ENCODE measurements around the gene DNAJC16.

The DNAJC16 gene

DNA sequence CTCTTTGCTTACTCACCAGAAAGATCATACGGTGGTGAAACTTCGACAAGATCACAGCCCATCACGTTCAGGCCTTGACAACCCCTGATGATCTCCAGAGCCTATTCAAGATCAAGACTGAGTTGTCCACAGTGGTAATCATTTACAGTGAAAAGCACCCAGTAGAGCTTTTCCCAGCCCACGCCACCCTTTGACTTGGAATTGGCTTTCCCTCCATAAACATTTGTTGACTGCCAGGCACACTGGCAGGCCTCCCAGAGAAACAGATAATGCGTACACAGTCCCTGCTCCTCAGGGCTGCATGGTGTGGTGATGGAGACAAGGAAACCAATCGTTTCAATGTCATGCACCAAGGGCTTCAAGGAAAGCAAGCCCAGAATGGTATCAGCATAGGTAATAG lies 48.1 kb downstream of the DNAJC16 start:
- Histone ChIP-seq H3K4me3 (ENCODE audit: low read length) (no peak overlapping the region), H3K4me1 (ENCODE audit: control insufficient read depth, low read depth, low read length) (no peaks in the 10 kb centered on the region), H3K36me3 (ENCODE audit: control insufficient read depth, low read depth, low read length) (peaks cover 14% of the 10 kb centered on the region), H3K9me3 (ENCODE audit: control insufficient read depth, low read depth, low read length) (no peaks in the 10 kb centered on the region), H3K9ac (ENCODE audit: low read length) (no peak overlapping the region), H3K27me3 (ENCODE audit: control insufficient read depth, insufficient read depth, low read length) (no peaks in the 10 kb centered on the region), H3K27ac (ENCODE audit: low read length) (no peak overlapping the region)

DNA sequence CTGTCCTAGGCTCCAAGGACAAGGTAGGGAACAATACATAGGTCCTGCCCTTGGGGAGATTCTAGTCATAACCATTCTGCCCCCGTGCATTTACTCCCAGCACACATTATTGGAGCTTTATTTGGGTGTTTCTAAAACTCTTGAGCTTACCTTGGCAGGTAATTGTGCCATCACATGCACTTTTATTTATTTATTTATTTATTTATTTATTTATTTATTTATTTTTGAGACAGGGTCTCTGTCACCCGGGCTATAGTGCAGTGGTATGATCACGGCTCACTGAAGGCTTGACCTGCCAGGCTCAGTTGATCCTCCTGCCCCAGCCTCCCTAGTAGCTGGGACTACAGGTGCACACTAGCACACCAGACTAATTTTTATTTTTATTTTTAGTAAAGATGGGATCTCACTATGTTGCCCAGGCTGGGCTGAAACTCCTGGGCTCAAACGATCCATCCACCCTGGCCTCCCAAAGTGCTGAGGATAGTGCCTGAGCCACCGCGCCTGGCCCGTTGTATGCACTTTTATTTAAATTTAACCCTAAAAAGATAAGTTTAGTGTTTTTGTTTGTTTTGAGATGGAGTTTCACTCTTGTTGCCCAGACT lies 49.0 kb downstream of the DNAJC16 start:
- H3K27me3 ChIP-seq (ENCODE audit: control insufficient read depth, insufficient read depth, low read length) = no peaks in the 10 kb centered on the region
- peaks cover 8% of the 10 kb centered on the region for H3K36me3 ChIP-seq (ENCODE audit: control insufficient read depth, low read depth, low read length)
- no peak overlapping the region for H3K4me3 ChIP-seq (ENCODE audit: low read length)
- no peaks in the 10 kb centered on the region for H3K4me1 ChIP-seq (ENCODE audit: control insufficient read depth, low read depth, low read length)
- no peak overlapping the region for H3K27ac ChIP-seq (ENCODE audit: low read length)
- H3K9ac ChIP-seq (ENCODE audit: low read length) = no peak overlapping the region
- H3K9me3 ChIP-seq (ENCODE audit: control insufficient read depth, low read depth, low read length) = no peaks in the 10 kb centered on the region

GRCh38 chr1:15577691-15578090 lies 51.0 kb downstream of the DNAJC16 start:
- H3K27me3 ChIP-seq (ENCODE audit: control insufficient read depth, insufficient read depth, low read length) = no peaks in the 10 kb centered on the region
- H3K36me3 ChIP-seq (ENCODE audit: control insufficient read depth, low read depth, low read length) = no peaks in the 10 kb centered on the region
- H3K4me1 ChIP-seq (ENCODE audit: control insufficient read depth, low read depth, low read length) = no peaks in the 10 kb centered on the region
- no peak overlapping the region for H3K4me3 ChIP-seq (ENCODE audit: low read length)
- H3K27ac ChIP-seq (ENCODE audit: low read length) = no peak overlapping the region
- H3K9ac ChIP-seq (ENCODE audit: low read length) = no peak overlapping the region
- H3K9me3 ChIP-seq (ENCODE audit: control insufficient read depth, low read depth, low read length) = no peaks in the 10 kb centered on the region

DNA sequence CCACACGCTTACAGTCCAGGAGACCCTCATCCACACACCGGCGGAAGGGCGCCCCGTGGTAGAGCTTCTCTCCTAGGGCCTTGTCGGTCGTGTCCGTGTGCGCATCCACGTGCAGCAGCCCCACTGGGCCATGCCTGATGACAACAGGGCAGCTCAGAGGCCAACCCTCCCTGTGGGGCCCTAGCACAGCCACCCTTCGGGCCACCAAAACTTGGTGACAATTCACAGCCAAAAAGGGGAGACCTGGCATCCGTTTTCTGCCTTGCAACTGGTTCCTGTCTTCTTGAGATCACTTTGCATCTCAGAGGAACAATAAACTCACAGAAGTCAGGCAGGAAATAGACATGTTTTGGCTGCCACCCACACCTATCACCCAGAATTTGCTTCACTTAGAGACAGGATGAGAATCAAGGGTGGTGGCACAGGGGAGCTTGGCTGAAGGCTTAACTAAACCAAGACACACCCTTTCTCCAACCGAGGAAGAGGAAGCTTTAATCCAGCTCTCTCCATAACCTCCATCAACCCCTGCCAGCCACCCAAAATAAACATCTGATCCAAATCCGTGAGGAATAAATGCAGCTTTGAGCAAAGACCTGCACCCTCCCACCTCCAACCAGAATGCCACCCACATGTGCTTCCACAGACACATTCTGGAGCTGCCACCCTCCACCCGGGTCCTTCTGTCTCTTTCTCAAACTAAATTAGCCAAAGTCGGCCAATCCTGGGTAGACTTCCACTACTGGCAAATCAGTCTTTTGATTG lies 52.5 kb downstream of the DNAJC16 start:
- no peak overlapping the region for H3K27ac ChIP-seq (ENCODE audit: low read length)
- no peak overlapping the region for H3K4me3 ChIP-seq (ENCODE audit: low read length)
- no peaks in the 10 kb centered on the region for H3K36me3 ChIP-seq (ENCODE audit: control insufficient read depth, low read depth, low read length)

GRCh38 chr1:15579683-15580047 lies 53.0 kb downstream of the DNAJC16 start:
- Histone ChIP-seq H3K36me3 (ENCODE audit: control insufficient read depth, low read depth, low read length) (no peaks in the 10 kb centered on the region), H3K27me3 (ENCODE audit: control insufficient read depth, insufficient read depth, low read length) (no peaks in the 10 kb centered on the region), H3K9me3 (ENCODE audit: control insufficient read depth, low read depth, low read length) (no peaks in the 10 kb centered on the region), H3K27ac (ENCODE audit: low read length) (no peak overlapping the region), H3K4me1 (ENCODE audit: control insufficient read depth, low read depth, low read length) (no peaks in the 10 kb centered on the region), H3K4me3 (ENCODE audit: low read length) (no peak overlapping the region), H3K9ac (ENCODE audit: low read length) (no peak overlapping the region)

More for the DNA sequence above, 52.5 kb downstream of the DNAJC16 start:
- H3K4me1 ChIP-seq (ENCODE audit: control insufficient read depth, low read depth, low read length) = no peaks in the 10 kb centered on the region
- H3K9ac ChIP-seq (ENCODE audit: low read length) = no peak overlapping the region
- no peaks in the 10 kb centered on the region for H3K9me3 ChIP-seq (ENCODE audit: control insufficient read depth, low read depth, low read length)
- H3K27me3 ChIP-seq (ENCODE audit: control insufficient read depth, insufficient read depth, low read length) = no peaks in the 10 kb centered on the region

- Histone ChIP-seq H3K27ac (ENCODE audit: low read length) (no peak overlapping the region), H3K27me3 (ENCODE audit: control insufficient read depth, insufficient read depth, low read length) (no peaks in the 10 kb centered on the region), H3K9ac (ENCODE audit: low read length) (no peak overlapping the region), H3K4me3 (ENCODE audit: low read length) (no peak overlapping the region), H3K4me1 (ENCODE audit: control insufficient read depth, low read depth, low read length) (no peaks in the 10 kb centered on the region), H3K36me3 (ENCODE audit: control insufficient read depth, low read depth, low read length) (no peaks in the 10 kb centered on the region), H3K9me3 (ENCODE audit: control insufficient read depth, low read depth, low read length) (no peaks in the 10 kb centered on the region)
Observed at GRCh38 chr1:15583016-15583706, 56.5 kb downstream of the DNAJC16 start.

GRCh38 chr1:15584489-15585363 lies 58.1 kb downstream of the DNAJC16 start, which contains the start of gene AGMAT:
Gene AGMAT (minus strand): TSS chr1:15585051. CDS start chr1:15584967, 84 bp downstream.
- Histone ChIP-seq H3K27me3 (ENCODE audit: control insufficient read depth, insufficient read depth, low read length) (no peaks in the 10 kb centered on the region), H3K4me1 (ENCODE audit: control insufficient read depth, low read depth, low read length) (no peaks in the 10 kb centered on the region), H3K27ac (ENCODE audit: low read length) (no peak within 1 kb of the TSS), H3K9me3 (ENCODE audit: control insufficient read depth, low read depth, low read length) (no peaks in the 10 kb centered on the region), H3K4me3 (ENCODE audit: low read length) (peak within 1 kb of the TSS; percentile 67), H3K9ac (ENCODE audit: low read length) (peak within 1 kb of the TSS; percentile 78), H3K36me3 (ENCODE audit: control insufficient read depth, low read depth, low read length) (no peaks in the 10 kb centered on the region)

DNA sequence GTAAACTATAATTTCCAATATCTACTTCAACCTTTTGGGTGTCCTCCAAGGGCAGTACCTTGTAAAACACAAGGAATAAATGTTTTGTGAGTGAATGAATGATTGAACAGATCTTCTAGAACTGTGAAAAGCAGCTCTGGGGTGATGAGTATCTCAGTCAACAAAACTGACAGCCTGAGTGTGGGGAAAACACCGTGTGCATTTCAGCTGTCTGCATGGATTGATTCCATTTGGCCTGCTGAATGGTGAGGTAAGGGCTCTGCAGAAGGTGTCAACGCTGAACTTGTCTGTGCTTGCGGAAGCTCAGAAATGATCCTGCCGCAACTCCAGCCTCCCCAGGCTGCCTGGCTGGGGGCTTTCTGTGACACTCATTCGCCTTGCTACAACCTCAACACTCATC lies 65.6 kb downstream of the DNAJC16 start:
- Histone ChIP-seq H3K4me1 (ENCODE audit: control insufficient read depth, low read depth, low read length) (peaks cover 4% of the 10 kb centered on the region), H3K4me3 (ENCODE audit: low read length) (no peak overlapping the region), H3K27me3 (ENCODE audit: control insufficient read depth, insufficient read depth, low read length) (no peaks in the 10 kb centered on the region), H3K36me3 (ENCODE audit: control insufficient read depth, low read depth, low read length) (no peaks in the 10 kb centered on the region), H3K9me3 (ENCODE audit: control insufficient read depth, low read depth, low read length) (no peaks in the 10 kb centered on the region), H3K27ac (ENCODE audit: low read length) (no peak overlapping the region), H3K9ac (ENCODE audit: low read length) (no peak overlapping the region)

- Histone ChIP-seq H3K27ac (ENCODE audit: low read length) (no peak overlapping the region), H3K4me1 (ENCODE audit: control insufficient read depth, low read depth, low read length) (peaks cover 4% of the 10 kb centered on the region), H3K9me3 (ENCODE audit: control insufficient read depth, low read depth, low read length) (no peaks in the 10 kb centered on the region), H3K27me3 (ENCODE audit: control insufficient read depth, insufficient read depth, low read length) (no peaks in the 10 kb centered on the region), H3K4me3 (ENCODE audit: low read length) (no peak overlapping the region), H3K9ac (ENCODE audit: low read length) (no peak overlapping the region), H3K36me3 (ENCODE audit: control insufficient read depth, low read depth, low read length) (no peaks in the 10 kb centered on the region)
Observed at GRCh38 chr1:15595809-15596617, 69.4 kb downstream of the DNAJC16 start.

DNA sequence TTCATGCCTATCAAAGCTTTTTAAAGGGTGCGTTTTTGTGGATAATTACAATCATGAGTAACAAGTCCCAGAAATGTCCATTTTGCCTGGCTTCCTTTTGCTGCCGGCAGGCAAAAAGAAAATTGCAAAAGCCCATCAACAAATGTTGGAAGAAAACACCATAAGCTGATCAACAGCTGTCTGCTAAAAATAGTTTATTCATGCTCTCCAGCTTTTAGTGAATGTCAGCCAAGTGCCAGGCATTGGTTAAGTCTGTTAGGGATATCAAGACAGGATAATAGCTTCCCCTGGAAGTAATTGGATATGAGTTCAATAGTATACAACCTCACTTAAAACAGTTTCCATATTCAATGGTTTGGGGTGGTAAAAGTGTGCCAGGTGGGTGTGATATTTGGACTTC lies 71.8 kb downstream of the DNAJC16 start:
- peaks cover 4% of the 10 kb centered on the region for H3K4me1 ChIP-seq (ENCODE audit: control insufficient read depth, low read depth, low read length)
- H3K27me3 ChIP-seq (ENCODE audit: control insufficient read depth, insufficient read depth, low read length) = no peaks in the 10 kb centered on the region
- H3K36me3 ChIP-seq (ENCODE audit: control insufficient read depth, low read depth, low read length) = no peaks in the 10 kb centered on the region
- H3K9ac ChIP-seq (ENCODE audit: low read length) = no peak overlapping the region
- no peak overlapping the region for H3K27ac ChIP-seq (ENCODE audit: low read length)
- H3K9me3 ChIP-seq (ENCODE audit: control insufficient read depth, low read depth, low read length) = no peaks in the 10 kb centered on the region
- H3K4me3 ChIP-seq (ENCODE audit: low read length) = no peak overlapping the region

All from iPS-18a (cell line).